K562 (cell line): ENCODE results near the gene TMEM187.

Experiments
- ASH1L ChIP-seq: fragments of 450-650 bp; IDR thresholded peaks from 2 replicates; pipeline ENCODE4 v1.6.1; 2018; ENCODE audit warnings: borderline replicate concordance, mild to moderate bottlenecking, low read depth; ENCODE audit not compliant: partially characterized antibody
- CTCF ChIP-seq, 3 experiments: IDR thresholded peaks in 2 of 3; conservative IDR thresholded peaks in 1 of 3; 2 replicates each; pipeline ENCODE4 v1.5.1; 2011 to 2012; ENCODE audit warnings: low read length in 3 of 3, mild to moderate bottlenecking in 3 of 3, control low read depth in 2 of 3, improper control_type of control experiment in 1 of 3, inconsistent platforms in 1 of 3, low read depth in 1 of 3, mixed read lengths in 1 of 3, moderate library complexity in 1 of 3; ENCODE audit not compliant: insufficient read depth in 2 of 3
- FOXK2 ChIP-seq, 2 experiments: fragments of 450-650 bp; IDR thresholded peaks in 1 of 2; conservative IDR thresholded peaks in 1 of 2; 2 replicates each; pipeline ENCODE4 v1.6.1; 2016; ENCODE audit warnings: low read depth in 2 of 2, mild to moderate bottlenecking in 1 of 2
- MAZ ChIP-seq, 2 experiments: fragments of 450-650 bp in 1 of 2; sonication (generic) in 1 of 2; formaldehyde crosslinking; IDR thresholded peaks in 1 of 2; conservative IDR thresholded peaks in 1 of 2; 2 replicates each; pipeline versions ENCODE4 v1.4.0 to v1.5.0; 2020; ENCODE audit warnings: mild to moderate bottlenecking in 1 of 2, missing genetic modification reagents in 1 of 2
- NR2C2 ChIP-seq, 2 experiments: fragments of 200-800 bp in 1 of 2; sonication (Bioruptor generic) in 1 of 2; sonication (generic) in 1 of 2; formaldehyde crosslinking in 1 of 2; IDR thresholded peaks; 2 replicates each; pipeline versions ENCODE4 v1.6.1 to v1.8.0; 2016 to 2022; ENCODE audit warnings: mild to moderate bottlenecking in 1 of 2, missing compliant biosample characterization in 1 of 2, missing genetic modification characterization in 1 of 2, missing genetic modification reagents in 1 of 2
- POLR2AphosphoS5 ChIP-seq: IDR thresholded peaks from 2 replicates; pipeline ENCODE4 v1.6.1; 2011; ENCODE audit warnings: mild to moderate bottlenecking, low read depth, low read length, moderate library complexity; ENCODE audit not compliant: control insufficient read depth, insufficient read depth
- SAFB ChIP-seq: fragments of 200-400 bp; formaldehyde crosslinking; IDR thresholded peaks from 2 replicates; pipeline ENCODE4 v1.6.1; 2017; ENCODE audit warnings: low read depth, low read length, borderline replicate concordance

DNA sequence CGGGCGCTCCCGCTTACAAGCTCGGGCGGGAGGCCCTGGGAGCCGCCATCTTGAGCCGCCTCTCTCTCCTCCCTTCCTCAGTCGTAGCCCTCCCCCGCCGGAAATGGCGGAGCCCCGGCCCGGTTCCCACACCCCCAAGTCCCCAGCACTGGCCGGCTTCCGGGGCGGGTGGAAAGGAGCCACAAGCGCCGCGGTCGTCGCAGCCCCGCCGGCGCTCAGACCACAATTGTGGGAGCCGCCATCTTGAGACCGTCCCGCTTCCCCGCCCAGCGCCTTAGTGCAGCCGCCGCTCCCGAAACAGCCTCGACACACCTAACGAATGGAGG lies 1.5 kb upstream of the TMEM187 start:
- TF ChIP-seq CTCF (IDR thresholded peaks at IDR 0.05 in 2 of 3, conservative IDR thresholded peaks at IDR 0.05 in 1 of 3; ENCODE audit: insufficient read depth in 2 of 3, low read depth in 1 of 3, low read length in 3 of 3), result no peak
- peak in 1 of 2 experiments; percentile 18; a peak in 1 of 4 replicates for TF ChIP-seq MAZ (CRISPR knock-in tag; conservative IDR thresholded peaks at IDR 0.05 in 1 of 2, IDR thresholded peaks at IDR 0.05 in 1 of 2)
- TF ChIP-seq SAFB, result no peak
- TF ChIP-seq FOXK2 (conservative IDR thresholded peaks at IDR 0.05 in 1 of 2, IDR thresholded peaks at IDR 0.05 in 1 of 2; ENCODE audit: low read depth in 2 of 2), result no peak
- TF ChIP-seq ASH1L, result no peak
- no peak for TF ChIP-seq NR2C2 (CRISPR knock-in tag; IDR thresholded peaks at IDR 0.05)
- TF ChIP-seq NR2C2 (tag; IDR thresholded peaks at IDR 0.05), result no peak
- peak; percentile 0; the same call in 1 of the 2 replicates for TF ChIP-seq POLR2AphosphoS5
